ENCODE measurements around the gene SHISA9.

SHISA9 gene

GRCh38 chr16:12925026-12925800 is 23.8 kb downstream of the SHISA9 start:
- FAIRE-seq, result no peak

GRCh38 chr16:12927591-12927990 is 26.2 kb downstream of the SHISA9 start:
- no peak for TF ChIP-seq CTCF (IDR thresholded peaks at IDR 0.05; ENCODE audit: insufficient read depth, missing control alignments)
- no peak for DNase-seq (ENCODE audit: insufficient read length, low spot score)
- no peak for FAIRE-seq

More at GRCh38 chr16:12925026-12925800, 23.8 kb downstream of the SHISA9 start:
- no peak for DNase-seq (ENCODE audit: insufficient read length, low spot score)
- TF ChIP-seq CTCF (IDR thresholded peaks at IDR 0.05; ENCODE audit: insufficient read depth, missing control alignments), result no peak

GRCh38 chr16:12930881-12931280 is 29.5 kb downstream of the SHISA9 start:
- FAIRE-seq (no peak), DNase-seq (ENCODE audit: insufficient read length, low spot score) (no peak)
- TF ChIP-seq CTCF (IDR thresholded peaks at IDR 0.05; ENCODE audit: insufficient read depth, missing control alignments), result no peak

- DNase-seq (ENCODE audit: insufficient read length, low spot score) (no peak), FAIRE-seq (no peak)
- no peak for TF ChIP-seq CTCF (IDR thresholded peaks at IDR 0.05; ENCODE audit: insufficient read depth, missing control alignments)
These were observed 35.0 kb downstream of the SHISA9 start for GRCh38 chr16:12936391-12936790.

- no peak for TF ChIP-seq CTCF (IDR thresholded peaks at IDR 0.05; ENCODE audit: insufficient read depth, missing control alignments)
- no peak for DNase-seq (ENCODE audit: insufficient read length, low spot score)
- no peak for FAIRE-seq
These were observed 40.5 kb downstream of the SHISA9 start for GRCh38 chr16:12941896-12942295.

- no peak for TF ChIP-seq CTCF (IDR thresholded peaks at IDR 0.05; ENCODE audit: insufficient read depth, missing control alignments)
- DNase-seq (ENCODE audit: insufficient read length, low spot score) (no peak), FAIRE-seq (no peak)
These were observed 41.5 kb downstream of the SHISA9 start for GRCh38 chr16:12942861-12943260.

- FAIRE-seq, result no peak
- no peak for TF ChIP-seq CTCF (IDR thresholded peaks at IDR 0.05; ENCODE audit: insufficient read depth, missing control alignments)
- DNase-seq (ENCODE audit: insufficient read length, low spot score), result no peak
These were observed 42.9 kb downstream of the SHISA9 start for GRCh38 chr16:12944300-12944699.
